Heart right ventricle (tissue), 16 donors: ENCODE data around the gene ZNF581. TPM values are rescaled to one million over a fixed set of nuclear protein-coding genes. Genes with fewer than 3 reads are reported as not detected.

Experiments used
- ATAC-seq, 8 donors: fragments of 200-7000 bp; cut with Tn5 transposase; one replicate each; pipeline ENCODE4 v1.9.1; 2020; ENCODE audit warnings: mild to moderate bottlenecking in 8 of 8, moderate library complexity in 8 of 8, moderate number of reproducible peaks in 1 of 8
- DNase-seq, 2 donors: peaks; one replicate each; pipeline ENCODE4 v3.0.0-alpha.2; 2020
- H3K27ac ChIP-seq, 10 donors: fragments of 200-600 bp; sonication (generic) in 2 of 10; one replicate each; pipeline versions ENCODE4 v1.5.0 to v1.8.0; 2020 to 2022; ENCODE audit warnings: mild to moderate bottlenecking in 3 of 10
- H3K27me3 ChIP-seq, 7 donors: fragments of 200-600 bp; one replicate each; pipeline ENCODE4 v1.8.0; 2021 to 2022; ENCODE audit warnings: mild to moderate bottlenecking in 2 of 7
- H3K36me3 ChIP-seq, 9 donors: fragments of 200-600 bp; sonication (generic) in 1 of 9; one replicate each; pipeline versions ENCODE4 v1.5.0 to v1.8.0; 2020 to 2022; ENCODE audit warnings: mild to moderate bottlenecking in 2 of 9
- H3K4me1 ChIP-seq, 9 donors: fragments of 200-600 bp; sonication (generic) in 1 of 9; one replicate each; pipeline versions ENCODE4 v1.5.0 to v1.8.0; 2020 to 2022; ENCODE audit warnings: mild to moderate bottlenecking in 4 of 9
- H3K4me3 ChIP-seq, 10 donors: fragments of 200-600 bp; sonication (generic) in 2 of 10; one replicate each; pipeline versions ENCODE4 v1.5.0 to v1.8.0; 2020 to 2022; ENCODE audit warnings: mild to moderate bottlenecking in 7 of 10, moderate library complexity in 2 of 10
- H3K9me3 ChIP-seq, 11 donors: fragments of 200-600 bp in 10 of 11; sonication (generic) in 2 of 11; one replicate each; pipeline versions ENCODE4 v1.5.0 to v1.8.0; 2013 to 2022; ENCODE audit warnings: mild to moderate bottlenecking in 2 of 11, control low read depth in 1 of 11, moderate library complexity in 1 of 11
- CTCF ChIP-seq, 9 donors: fragments of 200-600 bp; sonication (generic) in 2 of 9; IDR thresholded peaks; one replicate each; pipeline versions ENCODE4 v1.5.0 to v1.8.0; 2021 to 2022; ENCODE audit warnings: antibody characterized with exemption in 9 of 9, mild to moderate bottlenecking in 5 of 9, moderate library complexity in 1 of 9
- WGBS, 2 donors: extraction: QIAGEN DNeasy Blood & Tissue Kit; methylation state at CpG; one replicate each; pipeline ENCODE4 v1.1.7; 2013; ENCODE audit warnings: inconsistent platforms in 1 of 2; 5-methylcytosine and 5-hydroxymethylcytosine counted together
- intact Hi-C, 10 donors: fragments of 100-400 bp; cut with DNase I; formaldehyde crosslinking; loops; one replicate each; pipeline versions ENCODE4 v1.11.1 to v1.14.2; 2022
- polyA plus RNA-seq, 2 donors: library from polyadenylated mRNA; stranded (reverse); fragments of 200-250 nt; gene quantifications; one replicate each; pipeline ENCODE4 v1.2.3, GENCODE V29; 2013
- total RNA-seq, 10 donors: library from RNA; stranded (reverse); fragmentation: NEBNext Ultra II Directional in 3 of 10; extraction: Animal tissue kit (Norgen Biotek cat#: 25700) in 3 of 10; gene quantifications; one replicate each; pipeline versions ENCODE4 v1.2.1 to v1.2.4, GENCODE V29; 2021 to 2023
- donor health status: Arrhythmogenic right ventricular cardiomyopathy.
- donor health status: ischemic (EF 13 %, LVEDD 7.1; RV severe dilation, severe dysfunction).
- donor health status: healthy with polysubstance abuse.
- donor health status: DM: no; HTN: yes; CAD: no.
- donor health status: DM: no; HTN: no; CAD: no.
- donor health status: ischemic (EF 25% LVEDD 6.9; RV normal size, moderate dysfunction).
- donor health status: ischemic (EF 25% LVEDD 5.7; RV mildly dilated, moderate dysfunction).
- donor health status: healthy.
- donor health status: DM: yes; HTN: yes; CAD: no.
- donor health status: Ischemic cardiomyopathy.
- donor health status: ischemic (EF 35%, LVEDD 5.7; RV mildly dilated, moderate dysfunction).
- donor health status: nonischemic (EF 11% LVEDD 7.7; RV severe dilation, severe dysfunction).
- donor health status: DM: yes; HTN: yes; CAD: no.
- donor health status: PGD.
- donor health status: ischemic (EF 29% LVEDD 5.4; RV normal size, mild dysfunction).
- donor health status: nonischemic (EF 23%, LVEDD 6.1; RV moderate dilation, normal function).

The ZNF581 gene
- total and polyA plus RNA-seq, 12 donors: 4.0 to 15.6 (median 6.5) TPM

- Histone ChIP-seq H3K27me3 (no peaks in the 10 kb centered on the region), H3K4me3 (no peak overlapping the region), H3K4me1 (peaks cover 0 to 15% (median 4%) of the 10 kb centered on the region in 9 donors), H3K36me3 (peaks cover 0 to 97% (median 60%) of the 10 kb centered on the region in 9 donors), H3K27ac (no peak overlapping the region), H3K9me3 (no peaks in the 10 kb centered on the region)
- ATAC-seq (no peak), DNase-seq (no peak)
- intact Hi-C loops: no loop called here
- no peak for TF ChIP-seq CTCF (IDR thresholded peaks at IDR 0.05)
- WGBS, 2 donors: 76 to 77% methylated on average over 12 of the region's 12 CpGs
Observed at GRCh38 chr19:55667511-55667910, 24.1 kb downstream of the ZNF581 start.

GRCh38 chr19:55667958-55668357, 24.5 kb downstream of the ZNF581 start:
- Histone ChIP-seq H3K4me3 (no peak overlapping the region), H3K4me1 (peaks cover 0 to 15% (median 4%) of the 10 kb centered on the region in 9 donors), H3K36me3 (peaks cover 0 to 97% (median 56%) of the 10 kb centered on the region in 9 donors), H3K9me3 (no peaks in the 10 kb centered on the region), H3K27me3 (no peaks in the 10 kb centered on the region), H3K27ac (no peak overlapping the region)
- TF ChIP-seq CTCF (IDR thresholded peaks at IDR 0.05): no peak
- intact Hi-C loops: no loop called here
- 55 to 62% methylated on average over 11 of the region's 11 CpGs for WGBS, 2 donors
- ATAC-seq (no peak), DNase-seq (no peak)

GRCh38 chr19:55668603-55669348, 25.3 kb downstream of the ZNF581 start:
- no peak overlapping the region for H3K4me3 ChIP-seq
- TF ChIP-seq CTCF (IDR thresholded peaks at IDR 0.05): no peak
- 87 to 89% methylated on average over 30 of the region's 30 CpGs for WGBS, 2 donors
- H3K36me3 ChIP-seq: peaks cover 0 to 97% (median 48%) of the 10 kb centered on the region in 9 donors
- no peaks in the 10 kb centered on the region for H3K27me3 ChIP-seq
- no peaks in the 10 kb centered on the region for H3K9me3 ChIP-seq
- intact Hi-C loops: no loop called here
- H3K4me1 ChIP-seq: peaks cover 0 to 15% (median 6%) of the 10 kb centered on the region in 9 donors
- DNase-seq (no peak), ATAC-seq (no peak)
- no peak overlapping the region for H3K27ac ChIP-seq

- Histone ChIP-seq H3K36me3 (peaks cover 0 to 92% (median 39%) of the 10 kb centered on the region in 9 donors), H3K27ac (no peak overlapping the region), H3K4me3 (no peak overlapping the region), H3K27me3 (no peaks in the 10 kb centered on the region), H3K9me3 (no peaks in the 10 kb centered on the region), H3K4me1 (peaks cover 0 to 20% (median 12%) of the 10 kb centered on the region in 9 donors)
- DNase-seq: no peak
- no peak for TF ChIP-seq CTCF (IDR thresholded peaks at IDR 0.05)
- intact Hi-C loops: no loop called here
- 87 to 88% methylated on average over 43 of the region's 43 CpGs for WGBS, 2 donors
- no peak for ATAC-seq
Observed at GRCh38 chr19:55669418-55670279, 26.2 kb downstream of the ZNF581 start.
